HG03342 (cell line): ENCODE data around the gene GCC2.
"Not testable (repeated sequence)": the region's sequence is repeated elsewhere in the genome, so short reads cannot be mapped to it uniquely, and the experiment has no call there.

Experiments
- ATAC-seq: cut with Tn5 transposase; IDR thresholded peaks from one replicate; pipeline ENCODE4 v1.9.1; 2021; ENCODE audit warnings: mild to moderate bottlenecking, moderate library complexity; ENCODE audit not compliant: unreplicated experiment

Gene GCC2

DNA sequence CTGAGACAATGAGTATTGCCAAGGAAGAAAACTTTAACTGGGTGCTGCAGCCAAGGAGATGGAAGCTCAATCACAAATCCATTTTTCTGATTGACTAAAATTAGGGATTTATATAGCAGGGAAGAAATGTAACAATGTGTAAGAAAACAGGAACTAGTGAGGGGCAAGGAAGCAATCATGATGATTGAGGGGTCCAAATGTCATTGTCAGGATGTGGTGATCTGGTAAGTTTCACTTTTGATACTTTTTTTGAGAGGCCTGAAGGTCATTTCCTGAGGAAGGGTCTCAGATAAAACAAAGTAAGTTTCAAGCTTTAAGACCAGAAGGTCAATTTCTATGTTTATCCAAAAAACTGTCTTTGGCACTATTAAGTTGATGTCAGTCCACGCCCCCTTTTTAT, 12.0 kb upstream of the GCC2 start:
- no peak for ATAC-seq

DNA sequence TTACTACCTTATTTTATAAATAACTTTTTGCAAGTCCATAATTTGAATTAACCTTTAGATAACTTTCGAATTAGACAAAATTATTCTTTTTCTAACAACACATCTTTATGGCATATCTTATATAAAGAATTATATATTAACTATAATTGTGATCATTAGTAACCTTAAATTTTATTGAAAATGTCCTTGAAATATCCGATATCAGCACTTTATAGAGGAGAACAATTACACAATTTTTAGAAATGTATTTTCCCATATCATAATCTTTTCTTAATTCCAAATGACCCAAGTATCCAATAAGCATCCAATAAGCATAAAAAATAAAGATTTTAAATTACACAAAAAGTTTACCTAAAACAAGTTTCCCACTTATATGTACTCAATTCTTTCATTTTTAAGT, 7.3 kb upstream of the GCC2 start:
- ATAC-seq, result no peak

DNA sequence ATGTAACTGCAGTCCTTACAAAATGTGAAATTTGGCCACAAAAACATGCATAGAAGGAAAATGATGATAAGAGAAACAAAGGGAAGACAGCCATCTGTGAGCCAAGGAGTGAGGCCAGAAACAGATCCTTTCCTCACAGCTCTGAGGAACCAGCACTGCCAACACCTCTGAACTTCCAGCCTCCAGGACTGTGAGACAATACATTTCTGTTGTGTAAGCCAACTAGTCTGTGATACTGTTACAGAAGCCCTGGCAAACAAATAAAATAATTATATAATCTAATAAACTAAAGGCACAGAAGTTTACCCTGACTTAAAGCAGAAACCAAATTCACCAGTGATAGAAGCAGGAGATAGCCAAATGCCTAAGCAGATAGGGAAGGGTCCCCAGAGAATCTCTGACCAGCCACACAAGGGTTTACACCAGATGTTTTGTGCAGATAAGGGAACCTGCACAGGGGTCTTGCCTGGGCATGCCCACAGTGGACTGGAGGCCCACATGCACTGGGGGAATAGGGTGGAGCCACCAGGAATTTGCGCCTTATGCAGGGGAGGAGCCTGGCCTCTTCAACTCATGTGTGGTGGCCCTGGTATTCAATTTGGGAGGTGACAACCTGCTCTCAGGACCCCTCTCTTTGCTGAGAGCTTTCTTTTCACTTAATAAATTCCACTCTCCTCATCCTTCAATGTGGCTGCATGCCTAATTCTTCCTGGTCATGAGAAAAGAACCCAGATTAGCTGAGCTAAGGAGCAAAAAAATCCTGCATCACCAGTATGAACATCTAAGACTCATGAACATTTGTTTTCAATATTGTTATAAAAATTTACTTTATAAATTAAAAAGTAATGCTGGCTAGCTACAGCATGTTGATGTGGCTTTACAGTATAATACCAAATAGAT, 3.8 kb upstream of the GCC2 start:
- no peak for ATAC-seq

DNA sequence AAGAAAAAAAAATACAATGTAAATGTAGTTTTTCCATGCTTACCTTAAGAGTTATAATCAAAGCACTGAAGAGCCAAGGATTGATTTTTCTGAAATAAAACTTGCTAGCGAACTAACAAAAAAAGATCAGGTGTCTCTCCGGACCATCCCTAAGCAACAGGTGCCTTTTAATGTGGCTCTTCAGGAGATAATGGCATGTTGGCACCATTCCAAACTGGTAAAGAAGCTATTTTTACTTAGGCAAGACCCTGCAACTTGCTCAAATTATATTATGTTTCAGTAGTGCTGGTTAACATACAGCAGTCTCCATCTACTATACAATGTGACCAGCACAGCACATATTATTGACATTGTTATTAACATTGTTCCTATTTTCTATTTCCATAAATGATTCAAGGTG, 2.3 kb upstream of the GCC2 start:
- ATAC-seq, result no peak

DNA sequence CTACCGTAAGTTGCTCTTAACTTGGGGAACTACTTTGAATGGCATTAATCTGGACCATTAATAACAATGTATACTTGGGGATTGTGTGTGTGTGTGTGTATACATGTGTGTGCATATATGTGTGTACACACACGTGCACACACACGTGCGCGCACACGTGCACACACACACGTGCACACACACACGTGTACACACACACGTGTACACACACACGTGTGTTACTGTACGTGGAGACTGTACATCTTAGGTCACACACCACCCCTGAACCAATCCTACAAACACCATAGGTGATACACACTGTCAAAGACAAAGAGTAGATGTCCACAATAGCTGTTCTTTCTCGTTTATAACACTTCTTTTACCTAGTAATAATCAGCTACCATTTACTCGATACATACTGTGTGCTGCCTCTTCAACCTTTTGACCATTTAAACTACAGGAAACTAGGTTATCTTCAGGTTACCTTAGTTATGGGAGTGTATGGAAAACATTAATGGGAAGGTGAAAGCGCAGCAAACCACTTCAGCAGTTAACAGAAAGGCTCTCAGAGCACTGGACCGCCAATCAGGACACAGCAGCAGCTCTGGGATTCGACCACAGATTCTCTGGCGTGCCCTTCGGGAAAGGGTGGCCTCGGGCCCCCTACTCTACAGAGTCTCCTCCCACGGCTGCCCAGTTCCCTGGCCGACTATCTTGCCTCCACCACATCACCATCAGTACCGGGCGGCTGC, 894 bp upstream of the GCC2 start:
- no peak for ATAC-seq

DNA sequence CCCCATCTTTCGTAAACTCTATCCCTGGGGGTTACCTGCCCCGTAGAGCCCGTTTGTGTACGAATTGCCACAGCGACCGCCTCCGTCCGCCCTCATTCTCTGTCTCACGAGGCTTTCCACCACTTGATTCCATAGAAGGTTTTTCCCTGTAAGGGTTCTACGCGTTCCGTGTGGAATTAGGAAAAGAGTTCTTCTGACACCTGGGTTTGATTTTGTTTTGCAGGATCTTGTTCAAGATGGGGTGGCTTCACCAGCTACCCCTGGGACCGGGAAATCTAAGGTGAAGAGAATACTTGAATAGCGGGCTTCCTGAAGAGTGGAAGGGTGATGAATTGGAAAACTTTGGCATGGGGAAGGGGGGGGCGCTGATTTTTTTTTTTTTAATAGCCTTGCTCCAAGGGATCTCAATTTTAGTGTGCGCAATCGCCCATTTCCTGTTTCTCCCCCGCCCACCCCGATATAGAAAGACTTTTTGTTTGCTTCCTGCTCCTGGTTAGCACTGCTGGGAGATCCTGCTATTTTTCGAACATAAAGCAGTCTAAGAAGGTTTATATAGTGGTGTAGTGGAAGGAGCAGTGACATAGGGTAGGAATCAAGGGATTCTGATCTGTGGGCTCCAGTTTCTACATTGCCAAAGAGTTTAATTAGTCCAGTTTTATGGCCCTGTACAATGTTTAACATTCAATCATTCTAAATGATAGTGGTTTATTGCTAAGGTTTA, 564 bp downstream of the GCC2 start:
- peak; percentile 32 for ATAC-seq

DNA sequence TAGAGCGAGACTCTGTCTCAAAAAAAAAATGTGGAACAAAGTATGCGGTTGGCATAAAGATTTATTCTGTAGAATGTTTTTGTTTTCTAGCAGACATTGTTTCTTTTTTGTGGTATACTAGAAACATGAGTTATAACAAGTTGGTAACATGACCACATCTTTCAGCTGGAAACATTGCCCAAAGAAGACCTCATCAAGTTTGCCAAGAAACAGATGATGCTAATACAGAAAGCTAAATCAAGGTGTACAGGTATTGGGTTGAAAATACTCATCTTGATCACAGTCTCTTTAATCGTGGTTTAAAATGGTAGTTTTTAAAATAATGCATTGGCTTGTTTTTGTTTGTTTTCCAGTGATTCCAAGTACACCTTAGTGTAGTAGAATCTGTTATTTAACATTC, 1.9 kb downstream of the GCC2 start:
- no peak for ATAC-seq

DNA sequence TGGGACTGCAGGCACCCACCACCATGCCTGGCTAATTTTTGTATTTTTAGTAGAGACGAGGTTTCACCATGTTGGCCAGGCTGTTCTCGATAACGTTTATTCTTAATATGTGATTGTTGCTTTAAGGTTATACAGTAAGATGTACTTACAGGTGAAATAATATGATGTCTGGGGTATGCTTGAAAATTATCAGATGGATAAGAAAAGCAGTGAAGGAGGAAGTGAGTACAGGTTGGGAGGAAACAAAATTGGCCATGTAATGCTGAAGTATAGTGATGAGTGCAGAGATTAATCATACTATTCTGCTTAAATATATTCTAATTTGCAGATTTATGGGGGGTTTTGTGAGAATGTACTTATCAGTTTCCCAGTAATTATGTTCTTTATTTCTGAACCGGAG, 3.0 kb downstream of the GCC2 start:
- no peak for ATAC-seq

DNA sequence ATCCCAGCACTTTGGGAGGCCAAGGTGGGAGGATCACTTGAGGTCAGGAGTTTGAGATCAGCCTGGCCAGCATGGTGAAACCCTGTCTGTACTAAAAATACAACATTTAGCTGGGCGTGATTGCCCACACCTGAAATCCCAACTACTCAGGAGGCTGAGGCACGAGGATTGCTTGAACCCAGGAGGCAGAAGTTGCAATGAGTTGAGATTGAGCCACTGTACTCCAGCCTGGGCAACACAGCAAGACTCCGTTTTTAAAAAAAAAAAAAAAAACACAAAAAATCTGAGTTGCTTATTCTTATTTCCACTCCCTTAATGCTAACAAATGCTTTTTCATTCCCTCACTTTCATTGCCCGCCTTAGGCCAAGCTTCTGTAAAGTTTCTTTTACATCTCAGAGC, 4.5 kb downstream of the GCC2 start:
- ATAC-seq, result not testable (repeated sequence)

DNA sequence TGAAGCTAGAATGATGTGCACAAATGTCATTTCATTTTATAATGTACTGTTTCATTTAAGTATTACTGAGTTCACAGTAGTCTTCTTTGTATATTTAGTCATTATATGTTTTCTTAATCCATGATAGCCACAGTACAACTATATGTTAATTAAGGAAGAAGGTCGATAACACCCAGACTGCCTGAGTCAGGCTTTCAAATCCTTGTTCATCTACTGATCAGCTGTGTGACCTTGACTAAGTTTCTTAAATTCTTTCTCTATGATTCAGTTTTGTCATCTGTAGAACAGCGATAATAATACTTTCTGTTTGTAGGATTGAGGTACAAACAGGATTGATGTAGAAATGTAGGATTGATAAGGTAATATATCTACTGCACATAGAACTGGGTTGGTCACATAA, 5.4 kb downstream of the GCC2 start:
- ATAC-seq, result no peak

DNA sequence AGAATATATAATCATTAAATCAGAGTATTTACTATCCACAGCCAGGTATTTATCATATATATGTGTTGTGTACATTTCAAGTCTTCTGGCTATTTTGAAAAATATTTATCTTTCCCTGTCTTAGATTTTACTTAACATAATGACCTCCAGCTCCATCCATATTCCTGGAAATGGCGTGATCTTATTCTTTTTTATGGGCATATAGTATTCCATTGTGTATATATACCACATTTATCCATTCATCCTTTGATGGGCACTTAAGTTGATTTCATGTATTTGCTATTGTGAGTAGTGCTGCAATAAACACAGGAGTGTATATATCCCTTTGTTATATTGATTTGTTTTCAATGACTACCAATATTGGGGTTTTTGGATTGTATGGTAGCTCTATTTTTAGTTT, 6.6 kb downstream of the GCC2 start:
- no peak for ATAC-seq

DNA sequence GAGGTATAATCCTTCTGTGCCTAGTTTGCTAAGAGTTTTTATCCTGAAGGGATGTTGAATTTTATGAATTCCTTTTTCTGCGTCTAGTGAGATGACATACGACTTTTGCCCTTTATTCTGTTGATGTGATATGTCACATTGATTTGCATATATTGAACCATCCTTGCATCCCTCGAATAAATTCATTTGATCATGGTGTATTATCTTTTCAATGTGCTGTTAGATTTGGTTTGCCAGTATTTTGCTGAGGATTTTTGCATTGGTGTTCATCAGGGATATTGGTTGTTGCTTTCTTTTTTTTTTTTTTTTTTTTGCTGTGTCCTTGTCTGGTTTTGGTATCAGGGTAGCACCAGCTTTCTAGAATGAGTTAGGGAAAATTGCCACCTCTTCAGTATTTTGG, 9.1 kb downstream of the GCC2 start:
- no peak for ATAC-seq

DNA sequence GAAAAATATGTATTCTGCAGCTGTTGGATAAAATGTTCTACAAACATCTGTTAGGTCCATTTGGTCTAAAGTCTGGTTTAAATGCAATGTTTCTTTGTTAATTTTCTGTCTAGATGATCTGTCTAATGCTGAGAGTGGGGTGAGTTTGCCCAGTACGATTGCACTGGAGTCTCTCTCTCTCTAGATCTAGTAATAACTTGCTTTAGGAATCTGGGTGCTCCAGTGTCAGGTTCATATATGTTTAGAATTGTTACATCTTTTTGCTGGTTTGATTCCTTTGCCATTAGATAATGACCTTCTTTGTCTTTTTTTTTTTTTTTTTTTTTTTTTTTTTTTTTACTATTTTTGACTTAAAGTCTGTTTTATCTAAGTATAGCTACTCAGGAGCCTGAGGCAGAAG, 10.4 kb downstream of the GCC2 start:
- ATAC-seq, result no peak

DNA sequence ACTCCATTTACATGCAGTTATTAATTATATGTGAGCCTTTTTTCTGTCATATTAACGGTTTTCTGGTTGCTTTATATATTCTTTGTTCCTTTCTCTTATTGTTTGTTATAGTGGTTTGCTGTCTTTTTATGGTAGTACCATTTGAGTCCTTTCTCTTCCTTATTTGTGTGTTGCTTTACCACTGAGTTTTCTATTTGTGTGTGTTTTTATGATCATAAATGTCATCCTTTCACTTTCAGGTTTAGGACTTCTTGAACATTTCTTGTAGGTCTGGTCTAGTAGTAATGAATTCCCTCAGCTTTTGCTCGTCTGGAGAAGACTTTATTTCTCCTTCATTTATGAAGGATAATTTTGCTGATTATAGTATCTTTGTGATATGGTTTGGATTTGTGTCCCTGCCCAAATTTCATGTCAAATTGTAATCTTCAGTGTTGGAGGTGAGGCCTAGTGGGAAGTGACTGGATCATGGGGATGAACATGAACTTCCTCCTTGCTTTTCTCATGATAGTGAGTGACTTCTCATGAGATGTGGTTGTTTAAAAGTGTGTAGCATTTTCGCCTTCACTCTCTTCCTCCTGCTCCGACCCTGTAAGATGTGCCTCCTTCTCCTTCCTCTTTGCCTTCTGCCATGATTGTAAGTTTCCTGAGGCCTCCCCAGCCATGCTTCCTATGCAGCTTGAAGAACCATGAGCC, 11.5 kb downstream of the GCC2 start:
- peak; percentile 80 for ATAC-seq

DNA sequence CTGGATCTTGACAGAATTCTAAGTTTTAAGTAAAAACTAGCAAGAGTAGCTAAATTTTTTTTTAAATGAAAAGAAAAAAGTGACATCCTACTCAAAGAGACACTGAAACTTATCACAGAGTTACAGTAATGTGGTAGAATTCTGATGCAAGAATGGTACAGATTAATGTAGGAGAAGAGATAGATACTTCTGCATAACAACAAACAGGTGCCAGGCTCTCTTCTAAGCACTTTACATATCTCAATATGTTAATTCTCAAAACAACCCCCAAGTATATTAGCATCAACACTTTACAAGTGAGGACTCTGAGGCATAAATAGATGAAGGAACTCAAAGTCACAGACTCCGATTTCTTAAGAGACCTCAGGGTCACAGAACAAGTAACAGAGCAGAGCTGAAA, 28.1 kb downstream of the GCC2 start:
- ATAC-seq, result no peak

DNA sequence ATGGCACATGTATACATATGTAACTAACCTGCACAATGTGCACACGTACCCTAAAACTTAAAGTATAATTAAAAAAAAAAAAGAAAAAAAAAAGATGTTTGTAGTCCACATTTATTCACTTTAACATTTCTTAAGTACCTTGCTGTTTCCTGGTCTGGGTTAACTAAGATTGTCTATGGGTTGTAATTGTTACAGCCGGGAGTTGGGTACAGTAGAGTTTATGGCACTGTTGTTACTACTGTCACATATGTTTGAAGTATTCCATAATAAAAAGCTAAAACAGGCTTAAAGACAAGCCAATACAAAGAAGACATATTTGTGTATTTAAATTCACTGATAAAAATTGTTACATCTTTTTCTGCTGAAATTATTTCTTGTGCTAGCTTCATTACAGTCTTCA, 36.2 kb downstream of the GCC2 start:
- ATAC-seq, result no peak

DNA sequence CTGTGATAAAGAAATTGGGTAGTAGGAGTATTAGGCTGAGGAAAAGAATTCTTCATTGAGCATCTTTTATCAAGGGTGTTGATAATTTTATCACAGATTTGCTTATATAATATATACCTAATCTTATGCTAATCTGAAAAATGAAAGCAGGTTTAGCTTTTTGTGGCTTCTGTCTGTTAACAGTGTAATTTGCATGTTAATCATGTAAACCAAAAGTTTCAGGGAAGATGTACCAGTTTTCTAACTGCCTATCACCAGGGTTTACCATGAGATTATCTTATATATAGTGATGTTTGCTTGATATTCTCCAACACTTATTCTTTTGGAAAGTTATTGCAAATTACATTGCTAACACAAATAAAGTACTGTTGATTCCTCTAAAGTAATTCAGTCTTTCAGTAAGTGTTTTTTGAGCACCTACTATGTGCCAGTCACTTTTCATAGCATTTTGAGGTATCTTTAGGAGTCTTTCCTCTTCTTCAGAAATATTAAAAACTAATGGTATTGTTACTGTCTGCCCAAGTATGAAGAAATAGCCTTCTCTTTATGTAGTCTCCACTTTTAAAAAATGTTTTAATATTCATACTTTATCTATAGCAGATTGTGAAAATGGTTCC, 41.6 kb downstream of the GCC2 start:
- ATAC-seq, result no peak

DNA sequence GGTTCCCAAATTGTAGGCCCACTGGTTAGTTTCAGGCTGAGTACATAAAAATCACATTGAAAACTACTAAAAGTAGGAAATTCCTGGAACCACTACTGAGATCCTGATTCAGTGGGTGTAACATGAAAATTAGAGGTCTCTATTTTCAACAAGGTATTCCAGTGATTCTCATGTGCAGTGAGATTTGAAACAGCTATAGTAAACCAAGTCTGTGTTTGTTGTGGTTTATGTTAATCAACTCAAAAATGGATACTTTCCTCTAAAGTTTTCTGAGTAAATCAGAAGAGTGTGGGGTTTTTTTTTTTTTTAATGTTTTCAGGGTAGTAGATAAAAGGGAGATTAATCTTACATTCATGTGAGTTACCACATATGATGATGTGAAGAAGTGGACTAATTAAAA, 42.8 kb downstream of the GCC2 start:
- no peak for ATAC-seq

DNA sequence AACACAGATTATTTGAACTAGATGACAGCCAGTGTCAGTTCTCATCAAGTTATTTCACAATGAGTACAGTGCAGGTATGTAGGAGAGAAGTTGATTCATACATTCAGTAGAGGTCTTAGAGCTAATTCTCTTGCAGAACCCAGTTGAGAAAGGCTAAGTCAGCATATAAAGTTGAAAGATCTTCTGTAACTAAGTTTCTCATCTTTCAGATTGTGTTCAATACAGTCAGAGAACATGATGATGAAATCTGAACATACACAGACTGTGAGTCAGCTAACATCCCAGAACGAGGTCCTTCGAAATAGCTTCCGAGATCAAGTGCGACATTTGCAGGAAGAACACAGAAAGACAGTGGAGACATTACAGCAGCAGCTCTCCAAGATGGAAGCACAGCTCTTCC, 43.4 kb downstream of the GCC2 start:
- no peak for ATAC-seq

DNA sequence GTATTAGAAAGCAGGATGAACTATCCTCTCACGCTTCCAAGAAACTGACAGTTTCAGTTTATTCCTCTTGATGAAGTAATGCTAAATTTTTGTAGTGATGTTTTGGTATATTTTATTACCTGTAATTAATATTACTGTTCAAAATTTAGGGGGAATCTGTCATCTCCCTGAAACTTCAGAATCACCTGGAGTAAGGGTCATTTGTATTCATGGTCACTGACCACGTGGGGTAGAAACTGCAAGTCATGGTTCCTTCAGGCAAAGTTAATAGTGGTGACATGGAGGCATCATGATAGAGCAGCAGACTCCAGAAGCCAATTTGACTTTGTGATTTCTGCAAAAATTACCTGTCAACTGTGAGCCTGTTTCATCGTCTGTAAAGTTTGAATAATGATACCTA, 47.2 kb downstream of the GCC2 start:
- not testable (repeated sequence) for ATAC-seq

DNA sequence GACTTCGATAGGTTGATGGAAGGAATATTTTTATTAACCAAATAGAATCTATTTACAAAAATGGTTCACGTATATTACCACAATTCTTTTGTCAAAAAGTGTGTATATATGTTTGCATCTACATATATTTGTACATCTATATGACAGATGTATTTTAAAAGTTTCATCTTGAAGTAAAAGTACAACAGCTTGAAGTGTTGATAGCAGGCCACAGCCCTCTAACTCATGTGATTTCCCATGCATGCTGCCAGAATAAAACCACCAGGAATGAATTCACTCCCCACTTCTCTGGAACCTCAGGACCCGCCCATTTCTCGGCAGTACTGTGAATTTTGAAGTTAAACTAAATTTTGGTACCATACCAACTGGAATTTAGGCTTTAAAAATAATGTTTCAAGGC, 58.6 kb downstream of the GCC2 start:
- ATAC-seq, result not testable (repeated sequence)
